Measurements from ENCODE around the gene HCRT. TPM values are rescaled to one million over a fixed set of nuclear protein-coding genes. Genes with fewer than 3 reads are reported as not detected.

Gene HCRT
- total RNA-seq, 4 donors from 2014 or later = 1.0 TPM; not detected in 3

GRCh38 chr17:42171831-42172230, 13.4 kb downstream of the HCRT start:
- TF ChIP-seq CTCF (IDR thresholded peaks at IDR 0.05) (no peak), POLR2A (IDR thresholded peaks at IDR 0.05) (no peak)
- Histone ChIP-seq H3K27me3 (no peaks in the 10 kb centered on the region), H3K27ac (no peak overlapping the region), H3K4me1 (no peaks in the 10 kb centered on the region), H3K36me3 (no peaks in the 10 kb centered on the region), H3K9me3 (no peaks in the 10 kb centered on the region), H3K4me3 (no peak overlapping the region)
- no peak for DNase-seq
- intact Hi-C loops (cut with DNase I; ENCODE audit: low total_unique reads) = no loop called here

- H3K36me3 ChIP-seq = no peaks in the 10 kb centered on the region
- H3K27me3 ChIP-seq = no peaks in the 10 kb centered on the region
- intact Hi-C loops (cut with DNase I; ENCODE audit: low total_unique reads) = no loop called here
- H3K9me3 ChIP-seq = no peaks in the 10 kb centered on the region
- no peak overlapping the region for H3K4me3 ChIP-seq
- DNase-seq = no peak
- H3K4me1 ChIP-seq = no peaks in the 10 kb centered on the region
- TF ChIP-seq CTCF (IDR thresholded peaks at IDR 0.05) (no peak), POLR2A (IDR thresholded peaks at IDR 0.05) (no peak)
- H3K27ac ChIP-seq = no peak overlapping the region
Observed at GRCh38 chr17:42169351-42169750, 15.9 kb downstream of the HCRT start.

- Histone ChIP-seq H3K27me3 (no peaks in the 10 kb centered on the region), H3K4me1 (no peaks in the 10 kb centered on the region), H3K27ac (no peak overlapping the region), H3K4me3 (no peak overlapping the region), H3K9me3 (no peaks in the 10 kb centered on the region), H3K36me3 (no peaks in the 10 kb centered on the region)
- no peak for DNase-seq
- intact Hi-C loops (cut with DNase I; ENCODE audit: low total_unique reads) = no loop called here
- TF ChIP-seq POLR2A (IDR thresholded peaks at IDR 0.05) (no peak), CTCF (IDR thresholded peaks at IDR 0.05) (no peak)
Observed at GRCh38 chr17:42167807-42168206, 17.4 kb downstream of the HCRT start.

- DNase-seq = no peak
- Histone ChIP-seq H3K9me3 (no peaks in the 10 kb centered on the region), H3K4me1 (no peaks in the 10 kb centered on the region), H3K36me3 (no peaks in the 10 kb centered on the region), H3K27me3 (no peaks in the 10 kb centered on the region), H3K27ac (no peak overlapping the region), H3K4me3 (no peak overlapping the region)
- TF ChIP-seq POLR2A (IDR thresholded peaks at IDR 0.05) = no peak
- no peak for TF ChIP-seq CTCF (IDR thresholded peaks at IDR 0.05)
- intact Hi-C loops (cut with DNase I; ENCODE audit: low total_unique reads) = no loop called here
Observed at GRCh38 chr17:42166196-42166763, 19.0 kb downstream of the HCRT start.

- TF ChIP-seq CTCF (IDR thresholded peaks at IDR 0.05) (no peak), POLR2A (IDR thresholded peaks at IDR 0.05) (no peak)
- Histone ChIP-seq H3K27me3 (no peaks in the 10 kb centered on the region), H3K4me3 (no peak overlapping the region), H3K9me3 (no peaks in the 10 kb centered on the region), H3K27ac (no peak overlapping the region), H3K4me1 (no peaks in the 10 kb centered on the region), H3K36me3 (no peaks in the 10 kb centered on the region)
- DNase-seq = no peak
- intact Hi-C loops (cut with DNase I; ENCODE audit: low total_unique reads) = no loop called here
Observed at GRCh38 chr17:42165751-42166150, 19.5 kb downstream of the HCRT start.

Data from uterus (tissue), 4 donors.